GM10248 (cell line): ENCODE results near the gene RIN3.

Source experiments
- CTCF ChIA-PET: fragments of 300-600 bp; sonication (Branson Sonifier 250); formaldehyde crosslinking; extraction: SDS; loops from one replicate; lab custom pipeline; 2021; ENCODE audit warnings: antibody characterized with exemption; lab: Yijun Ruan, JAX
- POLR2A ChIA-PET: fragments of 350-650 bp; sonication (Branson Sonifier 250); formaldehyde crosslinking; extraction: SDS; loops from one replicate; lab custom pipeline; 2020; ENCODE audit warnings: antibody characterized with exemption; lab: Yijun Ruan, JAX
- DNase-seq: peaks from one replicate; pipeline ENCODE4 v3.0.0; 2012; ENCODE audit errors: extremely low spot score
- TF ChIP-seq, protein P1 (sequence below): IDR thresholded peaks from 2 replicates; pipeline ENCODE4 v1.5.1; 2012; ENCODE audit warnings: mild to moderate bottlenecking, low read depth; ENCODE audit errors: extremely low read depth, missing control alignments, control extremely low read depth

The RIN3 gene

DNA sequence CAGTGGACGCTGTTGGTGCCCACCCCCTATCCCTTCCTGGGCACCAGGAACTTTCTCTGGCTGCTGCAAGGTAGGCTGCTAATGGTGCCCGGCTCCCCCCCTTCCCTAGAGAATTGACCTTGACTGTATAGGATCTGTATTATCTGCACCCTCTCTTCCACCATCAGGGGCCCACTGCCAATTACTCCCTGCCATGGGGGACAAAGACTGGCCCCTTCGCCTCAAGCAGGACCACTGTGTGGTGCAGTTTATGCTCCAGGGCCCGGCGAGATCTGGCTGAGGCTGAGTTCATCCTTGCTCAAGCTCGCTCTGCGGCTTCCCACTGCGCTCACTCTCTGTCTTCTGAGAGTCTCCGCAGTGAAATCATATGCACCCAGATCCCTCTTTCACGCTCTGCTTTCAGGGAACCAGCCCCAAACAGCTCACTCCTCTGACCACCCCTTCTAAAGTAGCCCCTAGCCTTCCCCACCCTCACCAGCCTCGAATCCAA is 139.6 kb downstream of the RIN3 start:
- POLR2A ChIA-PET = interaction anchor here (1.5 kb wide), 2 partner anchors 12 to 24 kb away, joined by 6 to 12 read pairs; no protein-coding TSS in a partner anchor
- no peak for DNase-seq
- CTCF ChIA-PET = interaction anchor here (1.0 to 2.9 kb wide), 9 partner anchors 12 to 70 kb away, joined by 3 to 12 read pairs (median 4); no protein-coding TSS in a partner anchor
- TF ChIP-seq, protein P1, sequence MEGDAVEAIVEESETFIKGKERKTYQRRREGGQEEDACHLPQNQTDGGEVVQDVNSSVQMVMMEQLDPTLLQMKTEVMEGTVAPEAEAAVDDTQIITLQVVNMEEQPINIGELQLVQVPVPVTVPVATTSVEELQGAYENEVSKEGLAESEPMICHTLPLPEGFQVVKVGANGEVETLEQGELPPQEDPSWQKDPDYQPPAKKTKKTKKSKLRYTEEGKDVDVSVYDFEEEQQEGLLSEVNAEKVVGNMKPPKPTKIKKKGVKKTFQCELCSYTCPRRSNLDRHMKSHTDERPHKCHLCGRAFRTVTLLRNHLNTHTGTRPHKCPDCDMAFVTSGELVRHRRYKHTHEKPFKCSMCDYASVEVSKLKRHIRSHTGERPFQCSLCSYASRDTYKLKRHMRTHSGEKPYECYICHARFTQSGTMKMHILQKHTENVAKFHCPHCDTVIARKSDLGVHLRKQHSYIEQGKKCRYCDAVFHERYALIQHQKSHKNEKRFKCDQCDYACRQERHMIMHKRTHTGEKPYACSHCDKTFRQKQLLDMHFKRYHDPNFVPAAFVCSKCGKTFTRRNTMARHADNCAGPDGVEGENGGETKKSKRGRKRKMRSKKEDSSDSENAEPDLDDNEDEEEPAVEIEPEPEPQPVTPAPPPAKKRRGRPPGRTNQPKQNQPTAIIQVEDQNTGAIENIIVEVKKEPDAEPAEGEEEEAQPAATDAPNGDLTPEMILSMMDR = no peak

GRCh38 chr14:92654239-92654901 is 140.8 kb downstream of the RIN3 start:
- POLR2A ChIA-PET = interaction anchor here (1.5 kb wide), 1 partner anchor 23 kb away, joined by 6 read pairs; no protein-coding TSS in a partner anchor
- CTCF ChIA-PET = interaction anchor here (0.9 to 2.9 kb wide), 4 partner anchors 10 to 65 kb away, joined by 3 to 12 read pairs (median 3); no protein-coding TSS in a partner anchor

DNA sequence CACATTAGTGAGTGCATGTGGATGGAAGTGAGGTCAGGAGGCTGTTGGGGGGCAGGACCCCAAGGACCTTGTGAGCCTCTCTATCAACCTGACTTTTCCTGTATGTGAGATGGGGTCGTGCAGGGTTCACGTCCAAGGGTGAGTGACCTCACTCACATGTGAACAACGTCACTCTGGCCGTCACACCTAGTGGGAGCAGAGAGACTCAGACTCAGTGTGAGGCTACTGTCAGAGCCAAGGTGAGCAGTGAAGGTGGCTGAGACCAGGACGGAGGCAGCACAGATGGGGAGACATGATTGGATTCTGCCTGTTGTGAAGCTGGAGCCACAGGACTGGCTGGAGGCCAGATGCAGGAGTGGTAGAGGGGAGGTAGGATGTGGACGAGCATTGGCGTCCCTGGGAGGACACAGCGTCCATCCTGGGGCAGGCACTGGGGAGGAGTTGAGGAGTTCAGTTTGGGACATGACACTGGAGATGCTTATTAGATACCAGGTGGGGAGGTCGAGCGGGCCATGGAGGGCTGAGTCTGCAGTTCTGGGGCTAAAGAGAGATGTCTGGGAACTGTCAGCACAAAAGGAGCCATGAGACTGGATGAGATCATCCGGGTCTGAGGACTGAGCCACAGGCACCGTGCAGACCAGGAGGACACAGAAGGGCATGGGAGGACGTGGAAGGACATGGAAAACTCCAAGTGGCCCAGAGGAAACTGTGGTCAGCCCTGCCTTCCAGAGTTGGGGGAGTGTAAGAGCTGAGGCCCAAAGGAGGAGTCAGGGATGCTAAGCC is 142.0 kb downstream of the RIN3 start:
- ChIA-PET CTCF (interaction anchor here (1.0 to 1.6 kb wide), 4 partner anchors 10 to 78 kb away, joined by 3 to 5 read pairs (median 4); no protein-coding TSS in a partner anchor), POLR2A (no interaction called here)
- TF ChIP-seq, protein P1 = no peak
- no peak for DNase-seq

More at GRCh38 chr14:92654239-92654901, 140.8 kb downstream of the RIN3 start:
- TF ChIP-seq, protein P1 = no peak
- DNase-seq = no peak

DNA sequence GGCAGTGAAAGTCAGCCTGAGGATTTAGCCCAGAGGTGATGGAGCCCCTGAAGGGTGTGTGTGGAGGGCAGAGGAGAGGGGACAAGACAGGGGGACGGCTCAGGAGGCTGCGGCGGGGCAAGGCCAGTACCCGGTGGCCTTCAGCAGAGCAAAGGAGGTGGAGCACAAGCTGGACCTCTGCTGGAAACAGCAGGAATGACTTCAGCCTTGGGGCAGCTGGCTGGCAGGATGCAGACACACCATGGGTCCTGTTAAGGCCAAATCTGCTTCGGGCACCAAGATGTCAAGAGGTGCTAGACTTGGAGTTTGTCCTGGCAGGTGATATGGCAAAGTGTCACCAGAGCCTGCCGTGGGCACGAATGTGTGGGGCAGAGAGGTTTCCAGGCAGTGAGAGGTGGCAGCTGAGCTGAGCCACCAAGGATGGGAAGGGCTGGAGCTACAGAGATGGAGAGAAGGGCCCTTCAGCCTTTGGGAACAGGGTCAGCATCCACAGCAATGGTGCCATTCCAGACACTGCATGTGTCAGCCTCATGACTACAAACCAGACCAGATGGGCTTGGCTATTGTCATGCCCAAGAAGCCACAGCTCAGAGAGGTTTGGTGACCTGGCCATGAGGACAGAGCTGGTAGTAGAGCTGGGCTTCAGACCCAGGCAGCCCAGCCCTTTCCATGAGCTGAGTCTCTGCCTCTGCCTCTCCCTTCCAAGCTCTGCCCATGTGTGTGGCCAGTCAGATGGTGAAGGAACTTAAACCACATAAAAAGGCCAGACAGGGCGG is 142.9 kb downstream of the RIN3 start:
- POLR2A ChIA-PET = interaction anchor here (0.9 kb wide), 1 partner anchor 8 kb away, joined by 6 read pairs; no protein-coding TSS in a partner anchor
- TF ChIP-seq, protein P1 = no peak
- CTCF ChIA-PET = interaction anchor here (1.0 to 1.6 kb wide), 5 partner anchors 9 to 79 kb away, joined by 3 to 5 read pairs (median 3); no protein-coding TSS in a partner anchor
- DNase-seq = no peak

GRCh38 chr14:92657457-92658142 is 144.0 kb downstream of the RIN3 start:
- DNase-seq = no peak
- TF ChIP-seq, protein P1 = no peak
- ChIA-PET CTCF (interaction anchor here (1.0 to 1.3 kb wide), 2 partner anchors 11 to 25 kb away, joined by 3 read pairs; no protein-coding TSS in a partner anchor), POLR2A (interaction anchor here (0.9 kb wide), 1 partner anchor 9 kb away, joined by 6 read pairs; no protein-coding TSS in a partner anchor)
